ENCODE results near the gene SLC28A1.

SLC28A1 gene

DNA sequence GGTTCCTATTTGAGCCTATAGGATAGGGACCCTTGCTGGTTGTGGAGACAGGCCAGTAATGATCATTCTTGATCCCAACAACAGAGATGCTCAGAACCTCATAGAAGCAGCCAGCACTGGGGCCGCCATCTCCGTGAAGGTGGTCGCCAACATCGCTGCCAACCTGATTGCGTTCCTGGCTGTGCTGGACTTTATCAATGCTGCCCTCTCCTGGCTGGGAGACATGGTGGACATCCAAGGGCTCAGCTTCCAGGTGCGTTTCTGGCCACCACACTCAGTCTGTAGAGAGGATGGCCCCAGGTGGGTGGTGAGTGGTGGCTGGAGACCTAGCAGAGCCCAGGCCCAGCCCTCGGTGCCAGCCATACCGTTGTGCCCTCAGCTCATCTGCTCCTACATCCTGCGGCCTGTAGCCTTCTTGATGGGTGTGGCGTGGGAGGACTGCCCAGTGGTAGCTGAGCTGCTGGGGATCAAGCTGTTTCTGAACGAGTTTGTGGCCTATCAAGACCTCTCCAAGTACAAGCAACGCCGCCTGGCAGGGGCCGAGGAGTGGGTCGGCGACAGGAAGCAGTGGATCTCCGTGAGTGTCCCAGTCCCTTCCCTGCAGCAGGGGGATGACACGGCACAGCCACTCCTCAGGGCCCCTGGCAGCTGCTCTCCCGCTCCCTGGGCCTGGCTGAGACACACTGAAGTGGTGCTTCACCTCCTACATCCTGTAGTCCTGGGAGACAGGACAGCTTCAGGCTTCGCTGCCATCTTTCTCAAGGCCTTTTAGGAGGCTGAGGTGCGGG, 50.7 kb downstream of the SLC28A1 start:
- TF ChIP-seq, protein P1, sequence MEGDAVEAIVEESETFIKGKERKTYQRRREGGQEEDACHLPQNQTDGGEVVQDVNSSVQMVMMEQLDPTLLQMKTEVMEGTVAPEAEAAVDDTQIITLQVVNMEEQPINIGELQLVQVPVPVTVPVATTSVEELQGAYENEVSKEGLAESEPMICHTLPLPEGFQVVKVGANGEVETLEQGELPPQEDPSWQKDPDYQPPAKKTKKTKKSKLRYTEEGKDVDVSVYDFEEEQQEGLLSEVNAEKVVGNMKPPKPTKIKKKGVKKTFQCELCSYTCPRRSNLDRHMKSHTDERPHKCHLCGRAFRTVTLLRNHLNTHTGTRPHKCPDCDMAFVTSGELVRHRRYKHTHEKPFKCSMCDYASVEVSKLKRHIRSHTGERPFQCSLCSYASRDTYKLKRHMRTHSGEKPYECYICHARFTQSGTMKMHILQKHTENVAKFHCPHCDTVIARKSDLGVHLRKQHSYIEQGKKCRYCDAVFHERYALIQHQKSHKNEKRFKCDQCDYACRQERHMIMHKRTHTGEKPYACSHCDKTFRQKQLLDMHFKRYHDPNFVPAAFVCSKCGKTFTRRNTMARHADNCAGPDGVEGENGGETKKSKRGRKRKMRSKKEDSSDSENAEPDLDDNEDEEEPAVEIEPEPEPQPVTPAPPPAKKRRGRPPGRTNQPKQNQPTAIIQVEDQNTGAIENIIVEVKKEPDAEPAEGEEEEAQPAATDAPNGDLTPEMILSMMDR (conservative IDR thresholded peaks at IDR 0.05): peak; percentile 62
- no peak overlapping the region for H3K27ac ChIP-seq

DNA sequence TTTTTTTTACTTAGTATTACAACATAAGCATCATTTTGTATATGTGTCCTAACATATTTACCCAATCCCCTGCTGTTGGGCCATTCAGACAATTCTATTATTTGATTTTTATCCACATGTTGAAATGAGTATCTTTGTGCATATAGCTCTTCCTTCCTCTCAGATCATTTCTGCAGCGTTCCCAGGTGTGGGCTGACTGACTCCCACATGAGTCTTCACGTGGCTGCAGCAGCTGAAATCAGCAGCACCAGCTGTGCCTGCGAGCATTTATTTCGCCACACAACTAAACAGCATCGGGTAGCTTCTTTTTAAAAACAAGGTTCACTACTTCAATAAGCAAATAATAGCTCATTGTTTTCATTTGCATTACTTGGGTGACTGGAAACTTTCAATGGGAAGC, 52.7 kb downstream of the SLC28A1 start:
- TF ChIP-seq, protein P1 (conservative IDR thresholded peaks at IDR 0.05): no peak
- H3K27ac ChIP-seq: no peak overlapping the region

DNA sequence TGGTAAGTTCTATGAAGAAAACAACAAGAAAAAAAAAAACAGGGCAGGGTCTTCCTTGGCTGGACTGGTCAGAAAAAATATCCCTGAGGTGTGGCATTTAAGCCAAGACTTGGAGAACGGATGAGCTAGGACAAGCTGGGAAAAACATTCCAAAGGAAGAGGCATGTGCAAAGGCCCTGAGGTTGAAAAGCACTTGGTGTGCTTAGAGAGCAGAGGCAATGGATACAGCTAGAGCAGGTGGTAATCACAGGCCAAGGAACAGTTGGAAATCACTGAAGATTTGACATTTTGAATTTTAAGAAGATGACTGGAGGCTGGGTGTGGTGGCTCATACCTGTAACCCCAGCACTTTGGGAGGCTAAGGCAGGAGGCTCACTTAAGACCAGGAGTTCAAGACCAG, 54.3 kb downstream of the SLC28A1 start:
- no peak overlapping the region for H3K27ac ChIP-seq

DNA sequence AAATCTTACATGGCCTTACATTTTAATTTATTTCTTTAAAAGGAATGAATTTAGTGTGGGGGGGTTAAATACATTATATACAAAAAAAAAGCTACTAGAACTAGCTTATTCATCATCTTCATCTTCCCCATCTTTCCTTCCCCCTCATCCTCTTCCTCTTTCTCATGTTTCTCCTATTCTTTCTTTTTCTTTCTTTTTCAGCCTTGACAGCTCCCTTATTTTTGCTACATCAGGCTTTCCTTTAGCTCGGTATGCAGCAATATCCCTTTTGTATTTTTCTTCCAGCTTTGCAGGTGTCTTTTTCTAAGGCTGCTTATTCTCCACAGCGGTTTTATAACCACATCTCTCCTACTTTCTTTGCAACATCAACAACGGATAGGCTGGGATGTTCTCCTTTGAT, 55.9 kb downstream of the SLC28A1 start:
- TF ChIP-seq, protein P1 (conservative IDR thresholded peaks at IDR 0.05): no peak
- H3K27ac ChIP-seq: no peak overlapping the region

More for the DNA sequence above, 54.3 kb downstream of the SLC28A1 start:
- TF ChIP-seq, protein P1 (conservative IDR thresholded peaks at IDR 0.05): no peak

DNA sequence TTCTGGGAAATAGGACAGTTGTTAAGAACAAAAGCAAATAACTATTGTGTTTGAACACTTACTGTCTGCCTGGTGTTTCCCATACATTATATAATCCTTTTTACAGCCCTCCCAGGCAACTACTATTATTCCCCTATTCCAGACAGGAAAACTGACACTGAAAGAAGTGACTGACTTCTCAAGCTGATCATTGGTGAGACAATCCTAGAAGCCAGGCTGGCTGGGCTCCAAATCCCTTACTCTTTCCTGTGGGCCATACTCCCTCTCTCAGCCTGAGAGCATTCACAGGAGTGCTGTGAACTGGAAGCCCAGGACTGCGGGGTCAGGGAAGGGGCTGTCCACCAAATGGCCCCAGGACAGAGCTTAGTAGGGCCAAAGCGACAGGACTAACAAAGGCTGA, 58.0 kb downstream of the SLC28A1 start:
- no peak overlapping the region for H3K27ac ChIP-seq
- TF ChIP-seq, protein P1 (conservative IDR thresholded peaks at IDR 0.05): no peak

DNA sequence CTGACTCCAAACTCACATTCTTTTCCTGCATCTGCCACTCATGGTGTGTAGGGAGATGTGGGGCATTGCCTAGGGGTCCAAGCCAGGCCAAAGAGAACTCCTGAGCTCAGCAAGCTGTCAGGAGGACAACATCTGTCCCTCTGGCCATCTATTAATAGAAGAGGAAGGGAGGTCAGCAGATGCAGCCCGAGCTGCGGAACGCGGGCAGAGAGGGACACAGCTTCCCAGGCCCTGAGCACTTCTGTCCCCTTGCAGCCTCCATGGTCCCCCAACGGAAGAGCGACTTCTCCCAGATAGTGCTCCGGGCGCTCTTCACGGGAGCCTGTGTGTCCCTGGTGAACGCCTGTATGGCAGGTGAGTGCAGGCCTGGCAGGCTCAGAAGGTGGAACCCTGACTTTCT, 59.8 kb downstream of the SLC28A1 start:
- TF ChIP-seq, protein P1 (conservative IDR thresholded peaks at IDR 0.05): no peak
- H3K27ac ChIP-seq: no peak overlapping the region

DNA sequence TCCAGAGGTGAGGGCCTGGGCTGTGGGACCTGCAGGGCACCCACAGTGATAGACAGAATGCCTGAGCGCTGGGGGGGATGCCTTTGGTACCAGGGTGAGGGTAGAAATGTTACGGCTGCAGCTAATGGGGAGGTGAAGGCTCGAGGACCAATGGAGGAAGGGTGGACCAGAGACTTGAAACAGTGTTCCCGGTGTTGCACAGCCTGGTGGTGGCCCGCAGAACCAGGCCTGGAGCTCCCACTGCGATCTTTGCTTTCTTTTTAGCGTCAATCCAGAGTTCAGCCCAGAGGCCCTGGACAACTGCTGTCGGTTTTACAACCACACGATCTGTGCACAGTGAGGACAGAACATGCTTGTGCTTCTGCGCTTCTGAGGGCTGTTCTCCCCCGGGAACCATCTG, 60.4 kb downstream of the SLC28A1 start:
- no peak overlapping the region for H3K27ac ChIP-seq
- TF ChIP-seq, protein P1 (conservative IDR thresholded peaks at IDR 0.05): no peak

All from VCaP (cell line).